B cell (primary cell): Measurements from ENCODE around the gene VEGFA. TPM values are rescaled to one million over a fixed set of nuclear protein-coding genes. Genes with fewer than 3 reads are reported as not detected.

Source experiments
- ATAC-seq: fragments of 200-7000 bp; cut with Tn5 transposase; one replicate; pipeline ENCODE4 v1.10.0; 2021; ENCODE audit warnings: low read depth, mild to moderate bottlenecking, moderate number of reproducible peaks, moderate library complexity
- CTCF ChIA-PET: fragments of 350-600 bp; sonication (Branson Sonifier 250); formaldehyde crosslinking; loops from one replicate; lab custom pipeline; 2021; ENCODE audit warnings: antibody characterized with exemption, inconsistent platforms; lab: Charles Lee
- POLR2A ChIA-PET: fragments of 350-600 bp; sonication (Branson Sonifier 250); formaldehyde crosslinking; loops from one replicate; lab custom pipeline; 2021; ENCODE audit warnings: antibody characterized with exemption; lab: Charles Lee
- DNase-seq: peaks from one replicate; pipeline ENCODE4 v3.0.0; 2013
- H2AFZ ChIP-seq: 2 replicates; pipeline ENCODE4 v1.6.1; 2012; ENCODE audit warnings: mild to moderate bottlenecking, low read depth, low read length; ENCODE audit not compliant: insufficient read depth, poor library complexity, severe bottlenecking
- H3K27ac ChIP-seq, 2 donors: 1 replicate in 1 of 2; 2 replicates in 1 of 2; pipeline ENCODE4 v1.5.1; 2012 to 2013; ENCODE audit warnings: low read length in 2 of 2, mild to moderate bottlenecking in 2 of 2, moderate library complexity in 1 of 2
- H3K27me3 ChIP-seq, 4 experiments: fragments of 200-600 bp in 1 of 4; sonication (generic) in 1 of 4; replicated peaks in 1 of 4; 1 replicate in 2 of 4; 2 replicates in 2 of 4; pipeline versions ENCODE4 v1.6.1 to v1.7.0; 2013 to 2016; ENCODE audit warnings: low read length in 3 of 4, mild to moderate bottlenecking in 2 of 4, mixed read lengths in 1 of 4, moderate library complexity in 1 of 4; ENCODE audit not compliant: insufficient read depth in 4 of 4, control insufficient read depth in 3 of 4; ENCODE audit errors: control extremely low read depth in 1 of 4
- H3K36me3 ChIP-seq, 2 experiments: replicated peaks in 1 of 2; 1 replicate in 1 of 2; 2 replicates in 1 of 2; pipeline versions ENCODE4 v1.6.1 to v1.7.1; 2013; ENCODE audit warnings: low read length in 1 of 2; ENCODE audit not compliant: insufficient read depth in 2 of 2, control insufficient read depth in 1 of 2; ENCODE audit errors: control extremely low read depth in 1 of 2, extremely low read depth in 1 of 2
- H3K4me1 ChIP-seq, 2 donors: fragments of 200-600 bp in 1 of 2; sonication (generic) in 1 of 2; 1 replicate in 1 of 2; 2 replicates in 1 of 2; pipeline versions ENCODE4 v1.5.1 to v1.6.1; 2013 to 2017; ENCODE audit warnings: low read length in 2 of 2; ENCODE audit not compliant: control insufficient read depth in 2 of 2, insufficient read depth in 2 of 2
- H3K4me2 ChIP-seq: replicated peaks from 2 replicates; pipeline ENCODE3; 2012; ENCODE audit warnings: mild to moderate bottlenecking, low read depth, low read length; ENCODE audit not compliant: poor library complexity, severe bottlenecking
- H3K4me3 ChIP-seq, 5 experiments: fragments of 200-600 bp in 1 of 5; sonication (generic) in 1 of 5; 1 replicate in 3 of 5; 2 replicates in 2 of 5; pipeline versions ENCODE4 v1.5.1 to v1.7.0; 2011 to 2016; ENCODE audit warnings: low read length in 4 of 5, mild to moderate bottlenecking in 4 of 5, low read depth in 2 of 5, control low read depth in 1 of 5, moderate library complexity in 1 of 5; ENCODE audit not compliant: insufficient read depth in 1 of 5; ENCODE audit errors: control extremely low read depth in 1 of 5, extremely low read depth in 1 of 5
- H3K79me2 ChIP-seq: fragments of 200-600 bp; sonication (generic); one replicate; pipeline ENCODE4 v1.6.0; 2016; ENCODE audit warnings: low read length; ENCODE audit not compliant: control insufficient read depth, insufficient read depth
- H3K9ac ChIP-seq: fragments of 200-600 bp; sonication (generic); 2 replicates; pipeline ENCODE4 v1.6.1; 2017; ENCODE audit warnings: mild to moderate bottlenecking, low read length, moderate library complexity
- H3K9me3 ChIP-seq, 3 donors: one replicate each; pipeline versions ENCODE4 v1.6.1 to v1.7.1; 2013; ENCODE audit warnings: low read length in 2 of 3; ENCODE audit not compliant: control insufficient read depth in 2 of 3, insufficient read depth in 1 of 3; ENCODE audit errors: control extremely low read depth in 1 of 3
- H4K20me1 ChIP-seq: 2 replicates; pipeline ENCODE4 v1.6.0; 2012; ENCODE audit warnings: mild to moderate bottlenecking, low read length; ENCODE audit not compliant: insufficient read depth, control insufficient read depth, poor library complexity, severe bottlenecking
- H3K27ac Mint-ChIP-seq: one replicate; pipeline ENCODE4 v1.8.0; 2021; ENCODE audit warnings: mixed read lengths
- H3K27me3 Mint-ChIP-seq: one replicate; pipeline ENCODE4 v1.8.0; 2021; ENCODE audit warnings: mixed read lengths
- H3K4me1 Mint-ChIP-seq: one replicate; pipeline ENCODE4 v1.8.0; 2021; ENCODE audit warnings: mixed read lengths
- H3K4me3 Mint-ChIP-seq: one replicate; pipeline ENCODE4 v1.8.0; 2021; ENCODE audit warnings: mixed read lengths
- H3K9me3 Mint-ChIP-seq: one replicate; pipeline ENCODE4 v1.8.0; 2022; ENCODE audit warnings: mixed read lengths; ENCODE audit not compliant: insufficient read depth
- CTCF ChIP-seq: fragments of 200-600 bp; IDR thresholded peaks from one replicate; pipeline ENCODE4 v1.8.0; 2022; ENCODE audit warnings: antibody characterized with exemption, mild to moderate bottlenecking
- EZH2 ChIP-seq: IDR thresholded peaks from 2 replicates; pipeline ENCODE4 v1.6.1; 2012; ENCODE audit warnings: borderline replicate concordance, low read depth, mild to moderate bottlenecking, moderate library complexity, low read length; ENCODE audit not compliant: insufficient read depth, poor library complexity, severe bottlenecking
- WGBS: methylation state at CpG from one replicate; pipeline ENCODE4 v1.1.5; 2013; ENCODE audit warnings: missing lambda C conversion rate; ENCODE audit not compliant: insufficient coverage; 5-methylcytosine and 5-hydroxymethylcytosine counted together
- intact Hi-C: fragments of 100-400 bp; cut with micrococcal nuclease; formaldehyde crosslinking; loops from one replicate; pipeline ENCODE4 v1.10.0; 2022
- polyA plus RNA-seq: library from polyadenylated mRNA; depleted of rRNA; stranded (reverse); fragments of >200 nt; gene quantifications from 2 replicates; pipeline ENCODE4 v1.2.3, GENCODE V29; 2012
- total RNA-seq, 2 donors: library from RNA; stranded (reverse); fragments of 120-200 nt in 1 of 2; gene quantifications; 1 replicate in 1 of 2; 2 replicates in 1 of 2; pipeline versions ENCODE4 v1.2.3 to v1.2.4, GENCODE V29; 2013 to 2022

Gene VEGFA
- total and polyA plus RNA-seq, 2 donors (not counting 1 experiment from before 2014, with no cell fraction given), result 3.9 to 6.4 TPM

GRCh38 chr6:43825187-43826115, 55.4 kb downstream of the VEGFA start:
- H3K27me3 ChIP-seq, result peaks cover 0 to under 1% (median 0%) of the 10 kb centered on the region in 4 experiments
- no peak overlapping the region for H3K4me3 ChIP-seq
- H2AFZ ChIP-seq, result no peak overlapping the region
- H3K27ac ChIP-seq, result no peak overlapping the region
- H3K36me3 ChIP-seq, result no peaks in the 10 kb centered on the region
- peaks cover 19% of the 10 kb centered on the region for H3K27me3 Mint-ChIP-seq
- no peak overlapping the region for H3K9ac ChIP-seq
- no peaks in the 10 kb centered on the region for H4K20me1 ChIP-seq
- 88% methylated on average over 10 of the region's 16 CpGs for WGBS
- no peak overlapping the region for H3K27ac Mint-ChIP-seq
- CTCF ChIA-PET, result interaction anchor here (1.7 kb wide), 1 partner anchor 9 kb away, joined by 5 read pairs; no protein-coding TSS in a partner anchor
- H3K4me3 Mint-ChIP-seq, result no peak overlapping the region
- H3K9me3 ChIP-seq, result no peaks in the 10 kb centered on the region
- no peak for DNase-seq
- H3K4me1 Mint-ChIP-seq, result peaks cover 4% of the 10 kb centered on the region
- no peaks in the 10 kb centered on the region for H3K4me1 ChIP-seq
- intact Hi-C loops, result no loop called here
- no peak for ATAC-seq
- TF ChIP-seq CTCF (no peak), EZH2 (no peak)
- no peak overlapping the region for H3K4me2 ChIP-seq
- no peaks in the 10 kb centered on the region for H3K9me3 Mint-ChIP-seq
- POLR2A ChIA-PET, result no interaction called here
- no peaks in the 10 kb centered on the region for H3K79me2 ChIP-seq

- H3K4me2 ChIP-seq, result no peak overlapping the region
- no peaks in the 10 kb centered on the region for H3K9me3 ChIP-seq
- ChIA-PET CTCF (interaction anchor here (1.7 kb wide), 1 partner anchor 10 kb away, joined by 5 read pairs; no protein-coding TSS in a partner anchor), POLR2A (no interaction called here)
- intact Hi-C loops, result no loop called here
- H3K79me2 ChIP-seq, result no peaks in the 10 kb centered on the region
- no peak for ATAC-seq
- peaks cover 0 to 3% (median 0%) of the 10 kb centered on the region in 4 experiments for H3K27me3 ChIP-seq
- TF ChIP-seq EZH2, result no peak
- no peak for TF ChIP-seq CTCF
- Mint-ChIP-seq H3K27ac (no peak overlapping the region), H3K4me3 (no peak overlapping the region), H3K4me1 (peaks cover 4% of the 10 kb centered on the region), H3K9me3 (no peaks in the 10 kb centered on the region), H3K27me3 (peaks cover 19% of the 10 kb centered on the region)
- H3K9ac ChIP-seq, result no peak overlapping the region
- no peaks in the 10 kb centered on the region for H3K4me1 ChIP-seq
- no peak for DNase-seq
- no peak overlapping the region for H3K4me3 ChIP-seq
- no peaks in the 10 kb centered on the region for H3K36me3 ChIP-seq
- H4K20me1 ChIP-seq, result no peaks in the 10 kb centered on the region
- 66% methylated on average over 3 of the region's 4 CpGs for WGBS
- H2AFZ ChIP-seq, result no peak overlapping the region
- H3K27ac ChIP-seq, result no peak overlapping the region
Observed at GRCh38 chr6:43826730-43827129, 56.7 kb downstream of the VEGFA start.
